ENCODE data around the gene MED15. TPM values are rescaled to one million over a fixed set of nuclear protein-coding genes. Genes with fewer than 3 reads are reported as not detected.

The MED15 gene
- total RNA-seq, 3 donors from 2014 or later (not counting 1 experiment from before 2014, with no cell fraction given), result 269 to 291 (median 270) TPM

- intact Hi-C loops (cut with micrococcal nuclease), result loop anchor here (5.0 kb wide), 1 partner anchor 303 kb away; no protein-coding TSS in a partner anchor
- H3K27ac Mint-ChIP-seq, result no peak overlapping the region
- ATAC-seq (no peak), DNase-seq (no peak)
- WGBS (ENCODE audit: insufficient coverage), result 95% methylated on average over 4 of the region's 4 CpGs
- H3K36me3 ChIP-seq (ENCODE audit: control insufficient read depth, insufficient read depth, low read length), result peaks cover 17% of the 10 kb centered on the region
- H3K27ac ChIP-seq (ENCODE audit: low read length), result no peak overlapping the region
- no peaks in the 10 kb centered on the region for H3K27me3 Mint-ChIP-seq (ENCODE audit: low read depth in 2 of 2)
- TF ChIP-seq CTCF (IDR thresholded peaks at IDR 0.05), result no peak
- no peak overlapping the region for H3K4me3 ChIP-seq (ENCODE audit: low read length)
- no peaks in the 10 kb centered on the region for H3K9me3 Mint-ChIP-seq
- H3K27me3 ChIP-seq (ENCODE audit: control insufficient read depth, insufficient read depth, low read length), result no peaks in the 10 kb centered on the region
- H3K36me3 Mint-ChIP-seq, result no peaks in the 10 kb centered on the region
- H3K4me1 ChIP-seq (ENCODE audit: control insufficient read depth, insufficient read depth, low read length), result peaks cover 33% of the 10 kb centered on the region
- H3K4me1 Mint-ChIP-seq, result peaks cover 34 to 35% of the 10 kb centered on the region in 2 donors
- H3K4me3 Mint-ChIP-seq, result no peak overlapping the region
- no peaks in the 10 kb centered on the region for H3K9me3 ChIP-seq (ENCODE audit: control insufficient read depth, insufficient read depth, low read length)
Measured at GRCh38 chr22:20459862-20460261, 47.5 kb upstream of the MED15 start.

GRCh38 chr22:20463324-20464095 lies 43.9 kb upstream of the MED15 start:
- H3K36me3 Mint-ChIP-seq, result no peaks in the 10 kb centered on the region
- intact Hi-C loops (cut with micrococcal nuclease), result no loop called here
- no peaks in the 10 kb centered on the region for H3K27me3 Mint-ChIP-seq (ENCODE audit: low read depth in 2 of 2)
- peak overlapping the region; percentile 55 for H3K4me3 Mint-ChIP-seq
- no peaks in the 10 kb centered on the region for H3K9me3 ChIP-seq (ENCODE audit: control insufficient read depth, insufficient read depth, low read length)
- ATAC-seq (peak; percentile 64 to 80 (median 70)), DNase-seq (peak in 1 of 2 donors; percentile 72)
- peaks cover 30% of the 10 kb centered on the region for H3K4me1 ChIP-seq (ENCODE audit: control insufficient read depth, insufficient read depth, low read length)
- H3K27ac ChIP-seq (ENCODE audit: low read length), result peak overlapping the region; percentile 87
- H3K27ac Mint-ChIP-seq, result peak overlapping the region; percentile 85 to 90
- H3K4me1 Mint-ChIP-seq, result peaks cover 24 to 27% of the 10 kb centered on the region in 2 donors
- H3K9me3 Mint-ChIP-seq, result no peaks in the 10 kb centered on the region
- no peaks in the 10 kb centered on the region for H3K27me3 ChIP-seq (ENCODE audit: control insufficient read depth, insufficient read depth, low read length)
- no peak overlapping the region for H3K4me3 ChIP-seq (ENCODE audit: low read length)
- 0% methylated on average over 2 of the region's 2 CpGs for WGBS (ENCODE audit: insufficient coverage)
- peaks cover 3% of the 10 kb centered on the region for H3K36me3 ChIP-seq (ENCODE audit: control insufficient read depth, insufficient read depth, low read length)
- no peak for TF ChIP-seq CTCF (IDR thresholded peaks at IDR 0.05)

GRCh38 chr22:20464096-20464614 lies 43.3 kb upstream of the MED15 start:
- peak; percentile 46 to 62 (median 61) for ATAC-seq
- Histone ChIP-seq H3K27me3 (ENCODE audit: control insufficient read depth, insufficient read depth, low read length) (no peaks in the 10 kb centered on the region), H3K9me3 (ENCODE audit: control insufficient read depth, insufficient read depth, low read length) (no peaks in the 10 kb centered on the region), H3K36me3 (ENCODE audit: control insufficient read depth, insufficient read depth, low read length) (peaks cover 4% of the 10 kb centered on the region), H3K4me3 (ENCODE audit: low read length) (no peak overlapping the region), H3K27ac (ENCODE audit: low read length) (peak overlapping the region; percentile 87), H3K4me1 (ENCODE audit: control insufficient read depth, insufficient read depth, low read length) (peaks cover 30% of the 10 kb centered on the region)
- TF ChIP-seq CTCF (IDR thresholded peaks at IDR 0.05), result no peak
- H3K9me3 Mint-ChIP-seq, result no peaks in the 10 kb centered on the region
- peak overlapping the region; percentile 55 for H3K4me3 Mint-ChIP-seq
- H3K4me1 Mint-ChIP-seq, result peaks cover 27% of the 10 kb centered on the region in 2 donors
- H3K27ac Mint-ChIP-seq, result peak overlapping the region; percentile 85 to 90
- intact Hi-C loops (cut with micrococcal nuclease), result no loop called here
- WGBS (ENCODE audit: insufficient coverage), result 66% methylated on average over 9 of the region's 11 CpGs
- peak in 1 of 2 donors; percentile 84 for DNase-seq
- no peaks in the 10 kb centered on the region for H3K27me3 Mint-ChIP-seq (ENCODE audit: low read depth in 2 of 2)
- no peaks in the 10 kb centered on the region for H3K36me3 Mint-ChIP-seq
